Hepatocyte (in vitro differentiated cells): ENCODE measurements around the gene ZNF354C. TPM values are rescaled to one million over a fixed set of nuclear protein-coding genes. Genes with fewer than 3 reads are reported as not detected.
"Not testable (repeated sequence)": the region's sequence is repeated elsewhere in the genome, so short reads cannot be mapped to it uniquely, and the experiment has no call there.

Source experiments
- DNase-seq: peaks from one replicate; pipeline ENCODE4 v3.0.0-alpha.2; 2016; ENCODE audit warnings: low spot score
- H2AFZ ChIP-seq: fragments of 200-600 bp; sonication (generic); 2 replicates; pipeline ENCODE4 v1.6.0; 2016; ENCODE audit warnings: antibody characterized with exemption, mild to moderate bottlenecking
- H3K27ac ChIP-seq: fragments of 200-600 bp; sonication (generic); 2 replicates; pipeline ENCODE4 v1.5.1; 2016; ENCODE audit warnings: mild to moderate bottlenecking
- H3K27me3 ChIP-seq: fragments of 200-600 bp; sonication (generic); 2 replicates; pipeline ENCODE4 v1.6.1; 2016
- H3K36me3 ChIP-seq: fragments of 200-600 bp; sonication (generic); replicated peaks from 2 replicates; pipeline ENCODE4 v1.5.1; 2016; ENCODE audit warnings: low read depth; ENCODE audit not compliant: insufficient read depth
- H3K4me1 ChIP-seq: fragments of 200-600 bp; sonication (generic); 2 replicates; pipeline ENCODE4 v1.5.1; 2016; ENCODE audit warnings: mild to moderate bottlenecking, moderate library complexity; ENCODE audit not compliant: insufficient read depth
- H3K4me2 ChIP-seq: fragments of 200-600 bp; sonication (generic); 2 replicates; pipeline ENCODE4 v1.6.0; 2016
- H3K4me3 ChIP-seq: fragments of 200-600 bp; sonication (generic); 2 replicates; pipeline ENCODE4 v1.5.1; 2016; ENCODE audit warnings: mild to moderate bottlenecking
- H3K79me2 ChIP-seq: fragments of 200-600 bp; sonication (generic); 2 replicates; pipeline ENCODE4 v1.6.0; 2017; ENCODE audit warnings: mild to moderate bottlenecking
- H3K9me2 ChIP-seq: fragments of 200-600 bp; sonication (generic); replicated peaks from 2 replicates; pipeline ENCODE4 v1.6.0; 2017; ENCODE audit warnings: mild to moderate bottlenecking; ENCODE audit not compliant: insufficient read depth
- H3K9me3 ChIP-seq: fragments of 200-600 bp; sonication (generic); 2 replicates; pipeline ENCODE4 v1.5.1; 2016; ENCODE audit warnings: low read depth, mild to moderate bottlenecking
- H4K20me1 ChIP-seq: fragments of 200-600 bp; sonication (generic); 2 replicates; pipeline ENCODE4 v1.6.0; 2016; ENCODE audit warnings: mild to moderate bottlenecking; ENCODE audit not compliant: insufficient read depth, poor library complexity, severe bottlenecking
- EZH2 ChIP-seq: fragments of 200-600 bp; sonication (generic); IDR thresholded peaks from 2 replicates; pipeline ENCODE4 v1.6.1; 2016; ENCODE audit warnings: antibody characterized with exemption, mild to moderate bottlenecking, borderline replicate concordance
- EZH2phosphoT487 ChIP-seq: fragments of 200-600 bp; sonication (generic); IDR thresholded peaks from one replicate; pipeline ENCODE4 v1.6.1; 2018; ENCODE audit warnings: antibody characterized with exemption, mild to moderate bottlenecking, low read depth, moderate library complexity; ENCODE audit not compliant: unreplicated experiment, severe bottlenecking
- WGBS: methylation state at CpG from one replicate; pipeline ENCODE4 v1.1.6; 2016; ENCODE audit warnings: low lambda C conversion rate; ENCODE audit errors: missing lambda C conversion rate; 5-methylcytosine and 5-hydroxymethylcytosine counted together
- polyA plus RNA-seq: library from polyadenylated mRNA; unstranded; fragments of >200 nt; fragmentation: Nextera tagmentation; extraction: Ambion mirVana; gene quantifications from 2 replicates; pipeline ENCODE4 v1.2.1, GENCODE V29; 2016
- total RNA-seq: library from RNA; depleted of rRNA; stranded (reverse); fragments of >200 nt; gene quantifications from 2 replicates; pipeline ENCODE4 v1.2.3, GENCODE V29; 2014
- TF ChIP-seq, protein P1 (sequence below): fragments of 200-600 bp; sonication (generic); IDR thresholded peaks from 2 replicates; pipeline ENCODE4 v1.5.1; 2016; ENCODE audit warnings: antibody characterized with exemption, mild to moderate bottlenecking; ENCODE audit not compliant: poor library complexity

The ZNF354C gene
- total and polyA plus RNA-seq, 2 experiments from 2014 or later = 1.5 to 9.4 TPM

DNA sequence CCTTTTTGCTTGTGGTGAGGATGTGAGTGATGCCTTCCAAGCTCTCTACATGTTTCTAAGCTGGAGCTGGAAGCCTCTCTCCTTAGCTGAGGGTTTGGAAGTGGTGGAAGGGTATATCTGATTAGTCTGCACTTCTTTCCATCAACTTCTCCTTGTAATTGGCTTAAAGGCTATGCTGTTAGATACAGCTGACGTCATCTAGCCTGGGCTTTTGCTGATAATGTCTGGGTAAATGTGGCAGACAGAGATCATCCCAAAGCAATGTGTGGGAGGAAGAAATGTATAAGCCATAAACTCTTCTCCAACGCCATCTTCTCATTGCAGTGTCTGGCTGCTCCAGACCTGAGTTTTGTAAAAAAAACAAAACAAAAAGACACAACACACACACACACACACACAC lies 29.3 kb downstream of the ZNF354C start:
- H3K27ac ChIP-seq = no peak overlapping the region
- H3K4me3 ChIP-seq = no peak overlapping the region
- H3K79me2 ChIP-seq = no peaks in the 10 kb centered on the region
- 85% methylated on average over 2 of the region's 2 CpGs for WGBS
- no peaks in the 10 kb centered on the region for H3K9me2 ChIP-seq
- H3K4me1 ChIP-seq = no peaks in the 10 kb centered on the region
- no peaks in the 10 kb centered on the region for H4K20me1 ChIP-seq
- no peak overlapping the region for H2AFZ ChIP-seq
- no peaks in the 10 kb centered on the region for H3K27me3 ChIP-seq
- no peaks in the 10 kb centered on the region for H3K36me3 ChIP-seq
- TF ChIP-seq EZH2phosphoT487 (no peak), EZH2 (no peak)
- TF ChIP-seq, protein P1, sequence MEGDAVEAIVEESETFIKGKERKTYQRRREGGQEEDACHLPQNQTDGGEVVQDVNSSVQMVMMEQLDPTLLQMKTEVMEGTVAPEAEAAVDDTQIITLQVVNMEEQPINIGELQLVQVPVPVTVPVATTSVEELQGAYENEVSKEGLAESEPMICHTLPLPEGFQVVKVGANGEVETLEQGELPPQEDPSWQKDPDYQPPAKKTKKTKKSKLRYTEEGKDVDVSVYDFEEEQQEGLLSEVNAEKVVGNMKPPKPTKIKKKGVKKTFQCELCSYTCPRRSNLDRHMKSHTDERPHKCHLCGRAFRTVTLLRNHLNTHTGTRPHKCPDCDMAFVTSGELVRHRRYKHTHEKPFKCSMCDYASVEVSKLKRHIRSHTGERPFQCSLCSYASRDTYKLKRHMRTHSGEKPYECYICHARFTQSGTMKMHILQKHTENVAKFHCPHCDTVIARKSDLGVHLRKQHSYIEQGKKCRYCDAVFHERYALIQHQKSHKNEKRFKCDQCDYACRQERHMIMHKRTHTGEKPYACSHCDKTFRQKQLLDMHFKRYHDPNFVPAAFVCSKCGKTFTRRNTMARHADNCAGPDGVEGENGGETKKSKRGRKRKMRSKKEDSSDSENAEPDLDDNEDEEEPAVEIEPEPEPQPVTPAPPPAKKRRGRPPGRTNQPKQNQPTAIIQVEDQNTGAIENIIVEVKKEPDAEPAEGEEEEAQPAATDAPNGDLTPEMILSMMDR = no peak
- DNase-seq = no peak
- H3K4me2 ChIP-seq = no peak overlapping the region
- peaks cover 52% of the 10 kb centered on the region for H3K9me3 ChIP-seq

DNA sequence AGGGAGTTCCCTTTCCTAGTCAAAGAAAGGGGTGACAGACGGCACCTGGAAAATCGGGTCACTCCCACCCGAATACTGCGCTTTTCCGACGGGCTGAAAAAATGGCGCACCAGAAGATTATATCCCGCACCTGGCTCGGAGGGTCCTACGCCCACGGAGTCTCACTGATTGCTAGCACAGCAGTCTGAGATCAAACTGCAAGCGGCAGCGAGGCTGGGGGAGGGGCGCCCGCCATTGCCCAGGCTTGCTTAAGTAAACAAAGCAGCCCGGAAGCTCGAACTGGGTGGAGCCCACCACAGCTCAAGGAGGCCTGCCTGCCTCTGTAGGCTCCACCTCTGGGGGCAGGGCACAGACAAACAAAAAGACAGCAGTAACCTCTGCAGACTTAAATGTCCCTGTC lies 41.1 kb downstream of the ZNF354C start:
- H3K9me3 ChIP-seq = peaks cover 23% of the 10 kb centered on the region
- H2AFZ ChIP-seq, H3K36me3 ChIP-seq, H3K79me2 ChIP-seq, H3K4me2 ChIP-seq, H4K20me1 ChIP-seq, H3K27me3 ChIP-seq, H3K9me2 ChIP-seq, H3K4me1 ChIP-seq, H3K4me3 ChIP-seq, DNase-seq, H3K27ac ChIP-seq: not testable (repeated sequence)
- whole genome bisulfite sequencing = 96% methylated on average over 16 of the region's 17 CpGs

DNA sequence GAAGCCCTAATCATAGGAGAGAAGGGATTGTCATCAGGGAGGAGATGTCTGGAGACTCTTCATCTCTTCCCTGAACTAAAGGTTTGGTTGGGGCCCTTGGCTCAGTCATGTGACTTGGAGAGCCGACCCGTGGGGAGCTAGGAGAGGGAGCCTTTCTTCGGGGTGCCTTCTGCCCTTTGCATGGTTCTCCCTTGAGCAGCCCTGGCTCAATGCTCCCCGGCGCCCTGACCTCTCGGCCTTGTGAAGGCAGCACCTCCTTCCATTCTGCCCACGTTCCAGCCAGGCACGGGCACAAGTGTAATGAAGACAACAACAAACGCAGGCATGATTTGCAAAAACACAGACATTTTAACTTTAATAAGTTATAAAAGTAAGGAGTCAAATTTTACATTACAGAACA lies 50.4 kb downstream of the ZNF354C start:
- Histone ChIP-seq H2AFZ (no peak overlapping the region), H3K4me3 (no peak overlapping the region), H4K20me1 (no peaks in the 10 kb centered on the region), H3K4me1 (no peaks in the 10 kb centered on the region), H3K9me2 (no peaks in the 10 kb centered on the region), H3K36me3 (no peaks in the 10 kb centered on the region), H3K9me3 (peaks cover 6% of the 10 kb centered on the region), H3K27ac (no peak overlapping the region), H3K27me3 (no peaks in the 10 kb centered on the region), H3K79me2 (no peaks in the 10 kb centered on the region), H3K4me2 (no peak overlapping the region)
- WGBS = 91% methylated on average over 9 of the region's 9 CpGs
- DNase-seq = no peak
- TF ChIP-seq EZH2phosphoT487 (no peak), EZH2 (no peak)
- TF ChIP-seq, protein P1 = no peak

DNA sequence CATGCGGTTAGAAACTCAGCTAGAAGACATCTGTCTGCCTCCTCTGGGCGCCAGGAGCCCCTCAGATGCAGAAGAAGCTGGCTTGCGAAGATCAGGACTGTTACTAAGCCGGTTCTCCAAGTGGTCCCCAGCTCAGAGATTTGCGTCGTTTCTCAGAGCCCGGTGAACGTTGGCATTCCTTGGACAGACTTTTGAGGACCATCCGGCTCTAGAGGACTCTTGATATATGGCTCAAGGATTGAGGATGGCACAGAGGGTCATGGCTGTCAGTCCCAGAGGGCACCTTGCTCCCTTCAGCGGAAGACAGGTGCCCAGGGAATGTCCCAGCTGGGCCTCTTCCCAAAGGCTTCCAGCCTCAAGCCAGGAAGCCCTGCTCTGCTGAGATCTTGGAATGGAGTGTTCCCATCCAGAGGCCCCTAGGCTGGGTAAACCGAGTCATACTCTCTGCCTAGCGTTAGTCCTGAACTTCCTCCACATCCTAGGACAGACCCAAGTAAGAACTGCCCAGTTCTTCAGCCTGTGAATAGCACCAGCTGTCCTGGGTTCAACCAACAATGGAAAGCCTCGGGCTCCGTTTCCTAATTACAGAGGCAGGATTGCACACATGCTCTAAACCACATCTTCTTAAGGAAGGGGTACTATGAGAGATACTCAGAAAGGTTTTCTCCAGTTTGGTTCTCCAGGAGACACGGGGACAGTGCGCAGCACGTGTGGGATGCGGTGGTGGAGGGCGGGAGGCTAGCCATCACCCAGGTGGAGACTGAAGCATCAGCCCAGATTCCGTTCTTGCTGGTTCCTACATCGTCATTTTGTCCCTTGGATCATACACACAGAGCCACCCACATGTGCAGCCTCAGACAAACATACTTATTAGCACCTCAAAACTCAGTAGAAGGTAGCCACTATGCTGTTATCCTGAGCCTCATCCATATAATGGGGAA lies 51.4 kb downstream of the ZNF354C start:
- no peak for DNase-seq
- Histone ChIP-seq H3K4me2 (no peak overlapping the region), H3K4me1 (no peaks in the 10 kb centered on the region), H3K9me3 (peaks cover 6% of the 10 kb centered on the region), H3K79me2 (no peaks in the 10 kb centered on the region), H2AFZ (no peak overlapping the region), H3K27me3 (no peaks in the 10 kb centered on the region), H3K36me3 (no peaks in the 10 kb centered on the region), H3K9me2 (no peaks in the 10 kb centered on the region), H4K20me1 (no peaks in the 10 kb centered on the region), H3K27ac (no peak overlapping the region), H3K4me3 (no peak overlapping the region)
- no peak for TF ChIP-seq EZH2phosphoT487
- TF ChIP-seq, protein P1 = no peak
- TF ChIP-seq EZH2 = no peak
- WGBS = 84% methylated on average over 21 of the region's 21 CpGs
